Measurements from ENCODE around the gene LDAH. TPM values are rescaled to one million over a fixed set of nuclear protein-coding genes. Genes with fewer than 3 reads are reported as not detected.

LDAH gene
- total RNA-seq, 1 donor from 2014 or later, result 15.6 TPM

DNA sequence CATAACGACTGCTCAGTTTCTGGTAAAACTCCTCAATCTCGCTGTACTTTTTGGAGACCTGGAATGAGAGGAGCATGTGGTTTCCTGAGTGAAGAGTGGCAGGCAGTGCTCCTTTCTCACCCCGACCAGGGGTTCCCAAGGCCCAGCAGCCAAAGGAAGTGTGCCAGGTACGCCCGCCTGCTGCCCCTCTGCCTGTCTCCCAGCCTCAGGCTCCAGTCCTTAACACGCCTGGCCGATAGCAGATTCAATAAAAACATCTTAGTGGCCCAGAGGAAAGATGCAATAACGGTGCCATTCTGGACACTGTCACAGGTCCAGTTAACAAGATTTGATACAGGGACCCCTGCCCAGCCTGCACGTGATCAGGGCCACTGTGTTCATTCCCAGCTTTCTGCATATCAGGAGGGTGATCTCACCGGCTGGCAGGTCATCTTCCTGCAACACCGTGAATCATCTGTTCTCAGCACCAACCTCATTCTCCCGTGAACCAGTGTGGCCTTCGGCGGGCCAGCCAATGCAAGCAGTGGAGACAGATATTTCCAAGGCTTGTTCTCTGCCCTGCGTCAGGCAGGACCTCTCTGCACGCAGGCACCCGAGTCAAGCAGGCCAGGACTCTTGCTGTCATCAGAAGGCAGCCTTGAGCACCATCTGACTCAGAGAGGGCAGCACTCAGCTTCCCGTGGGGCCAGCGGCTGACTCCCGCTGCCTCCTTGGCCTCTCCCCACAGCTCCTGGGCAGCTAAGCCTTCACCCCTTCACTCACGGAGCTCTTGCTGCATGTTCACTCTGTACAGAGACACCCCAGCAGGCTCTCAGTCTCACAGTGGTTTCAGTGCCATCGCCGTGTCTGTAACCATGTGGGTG is 181.5 kb downstream of the LDAH start:
- peaks cover 32 to 48% of the 10 kb centered on the region in 2 donors for H3K36me3 ChIP-seq
- peak overlapping the region; percentile 95 to 99 for H3K27ac ChIP-seq
- intact Hi-C loops (cut with DNase I), result loop anchor here (1.0 to 10.0 kb wide), 3 partner anchors 197 to 587 kb away; partner anchors contain the start of gene LAPTM4A
- H3K9me3 ChIP-seq, result no peaks in the 10 kb centered on the region
- H3K4me1 ChIP-seq, result peaks cover 22 to 52% of the 10 kb centered on the region in 2 donors
- no peaks in the 10 kb centered on the region for H3K27me3 ChIP-seq
- peak overlapping the region in 1 of 2 donors; percentile 37 for H3K4me3 ChIP-seq
- TF ChIP-seq, protein P1, sequence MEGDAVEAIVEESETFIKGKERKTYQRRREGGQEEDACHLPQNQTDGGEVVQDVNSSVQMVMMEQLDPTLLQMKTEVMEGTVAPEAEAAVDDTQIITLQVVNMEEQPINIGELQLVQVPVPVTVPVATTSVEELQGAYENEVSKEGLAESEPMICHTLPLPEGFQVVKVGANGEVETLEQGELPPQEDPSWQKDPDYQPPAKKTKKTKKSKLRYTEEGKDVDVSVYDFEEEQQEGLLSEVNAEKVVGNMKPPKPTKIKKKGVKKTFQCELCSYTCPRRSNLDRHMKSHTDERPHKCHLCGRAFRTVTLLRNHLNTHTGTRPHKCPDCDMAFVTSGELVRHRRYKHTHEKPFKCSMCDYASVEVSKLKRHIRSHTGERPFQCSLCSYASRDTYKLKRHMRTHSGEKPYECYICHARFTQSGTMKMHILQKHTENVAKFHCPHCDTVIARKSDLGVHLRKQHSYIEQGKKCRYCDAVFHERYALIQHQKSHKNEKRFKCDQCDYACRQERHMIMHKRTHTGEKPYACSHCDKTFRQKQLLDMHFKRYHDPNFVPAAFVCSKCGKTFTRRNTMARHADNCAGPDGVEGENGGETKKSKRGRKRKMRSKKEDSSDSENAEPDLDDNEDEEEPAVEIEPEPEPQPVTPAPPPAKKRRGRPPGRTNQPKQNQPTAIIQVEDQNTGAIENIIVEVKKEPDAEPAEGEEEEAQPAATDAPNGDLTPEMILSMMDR (IDR thresholded peaks at IDR 0.05), result no peak
- DNase-seq (ENCODE audit: low spot score in 2 of 2), result peak; percentile 94 to 98

DNA sequence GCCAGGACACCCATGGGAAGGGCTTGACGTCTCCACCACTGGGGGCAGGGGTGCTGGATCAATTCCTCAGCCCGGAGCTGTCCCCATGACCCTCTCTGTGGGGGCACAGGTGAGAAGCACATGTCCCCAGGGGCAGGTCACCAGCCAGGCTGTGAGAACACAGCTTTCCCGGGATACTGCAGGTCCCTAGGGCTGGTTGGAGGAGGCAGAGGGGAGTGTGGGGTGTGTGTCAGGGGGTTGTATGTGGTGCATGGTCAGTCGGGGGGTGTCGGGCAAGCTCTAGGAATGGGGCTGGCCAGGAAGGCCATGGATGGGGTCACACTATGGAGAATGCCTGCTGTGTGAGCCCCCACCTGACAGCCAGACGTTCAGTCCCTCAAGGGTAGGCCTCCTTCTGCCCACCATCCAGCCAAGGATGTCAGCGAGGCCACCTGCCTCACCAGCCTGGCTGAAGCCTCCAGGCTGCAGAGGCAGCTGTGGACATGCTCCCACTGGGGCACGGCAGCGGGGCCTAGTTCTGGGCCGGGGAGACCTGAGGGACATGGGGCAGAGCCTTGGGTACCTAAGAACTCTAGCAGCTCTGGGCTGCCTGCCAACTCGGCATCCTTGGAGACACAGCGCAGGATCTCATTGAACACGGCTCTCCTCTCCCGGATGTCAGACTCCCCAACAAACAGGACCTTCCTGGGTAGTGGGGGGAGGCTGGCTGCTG is 182.3 kb downstream of the LDAH start:
- no peaks in the 10 kb centered on the region for H3K9me3 ChIP-seq
- TF ChIP-seq, protein P1 (IDR thresholded peaks at IDR 0.05), result no peak
- DNase-seq (ENCODE audit: low spot score in 2 of 2), result peak in 1 of 2 donors; percentile 83
- H3K27me3 ChIP-seq, result no peaks in the 10 kb centered on the region
- peaks cover 28 to 40% of the 10 kb centered on the region in 2 donors for H3K36me3 ChIP-seq
- H3K27ac ChIP-seq, result peak overlapping the region; percentile 95 to 99
- no peak overlapping the region for H3K4me3 ChIP-seq
- H3K4me1 ChIP-seq, result peaks cover 26 to 59% of the 10 kb centered on the region in 2 donors
- intact Hi-C loops (cut with DNase I), result loop anchor here (1.0 to 10.0 kb wide), 3 partner anchors 196 to 586 kb away; partner anchors contain the start of gene LAPTM4A

DNA sequence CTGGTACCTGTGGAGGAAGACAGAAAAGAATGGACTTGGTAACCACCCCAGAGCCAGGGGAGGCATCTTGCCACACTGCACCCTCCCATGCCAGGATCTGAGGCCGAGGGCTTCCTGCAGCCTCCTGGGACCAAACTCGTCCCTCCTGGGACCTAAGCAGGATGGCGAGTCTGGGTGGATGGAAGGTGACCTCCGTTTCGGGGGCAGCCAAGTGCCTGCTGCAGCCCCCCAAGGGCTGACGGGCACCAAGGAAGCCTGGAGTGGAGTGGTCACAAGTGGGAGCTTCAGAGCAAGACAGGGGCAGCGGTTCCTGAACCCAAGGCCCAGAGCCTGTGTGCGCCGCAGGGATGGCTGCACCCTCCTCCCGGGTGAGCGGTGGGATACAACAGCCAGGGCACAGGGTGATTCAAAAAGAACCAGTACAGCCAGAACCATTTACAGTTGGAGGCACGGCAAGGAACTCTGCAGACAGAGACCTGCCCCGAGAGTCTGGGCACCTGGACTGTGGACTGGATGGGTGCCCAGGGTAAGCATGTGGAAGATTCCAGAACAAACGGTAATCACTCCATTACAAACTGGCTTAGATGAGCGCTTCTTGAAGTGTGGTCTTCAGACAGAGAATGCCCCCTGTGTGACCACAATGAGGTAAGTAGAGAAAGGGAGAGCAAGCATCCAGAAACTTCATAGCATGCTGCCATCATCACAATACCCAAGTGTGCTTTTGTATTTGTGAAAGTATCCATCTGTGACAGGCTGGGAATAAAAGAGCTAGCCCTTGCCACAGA is 184.1 kb downstream of the LDAH start:
- H3K4me1 ChIP-seq, result peaks cover 39 to 76% of the 10 kb centered on the region in 2 donors
- no peaks in the 10 kb centered on the region for H3K27me3 ChIP-seq
- H3K4me3 ChIP-seq, result no peak overlapping the region
- H3K9me3 ChIP-seq, result no peaks in the 10 kb centered on the region
- intact Hi-C loops (cut with DNase I), result no loop called here
- H3K27ac ChIP-seq, result peak overlapping the region; percentile 95 to 99
- H3K36me3 ChIP-seq, result peaks cover 13 to 24% of the 10 kb centered on the region in 2 donors
- DNase-seq (ENCODE audit: low spot score in 2 of 2), result no peak
- TF ChIP-seq, protein P1 (IDR thresholded peaks at IDR 0.05), result no peak

DNA sequence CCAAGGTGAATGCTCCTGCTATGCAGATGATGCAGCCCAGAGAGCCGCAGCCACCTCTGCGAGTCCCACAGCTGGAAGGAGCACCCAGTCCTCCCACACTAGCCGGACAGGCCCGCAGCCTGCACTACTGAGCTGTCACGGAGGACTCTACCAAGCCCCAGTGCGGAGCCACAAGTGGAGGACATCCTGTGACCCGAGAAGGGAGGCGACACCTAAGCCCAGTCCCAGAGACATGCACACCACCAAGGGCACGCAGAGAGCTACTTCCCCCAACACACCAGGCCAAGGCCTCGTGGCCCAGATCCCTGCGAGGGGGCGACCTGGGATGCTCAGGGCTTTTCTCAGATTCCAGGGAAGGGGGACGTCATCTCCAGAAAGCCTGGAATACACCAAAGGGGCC is 184.9 kb downstream of the LDAH start:
- peak overlapping the region in 1 of 2 donors; percentile 28 for H3K4me3 ChIP-seq
- peaks cover 39 to 78% of the 10 kb centered on the region in 2 donors for H3K4me1 ChIP-seq
- H3K9me3 ChIP-seq, result no peaks in the 10 kb centered on the region
- H3K36me3 ChIP-seq, result peaks cover 5 to 16% of the 10 kb centered on the region in 2 donors
- H3K27ac ChIP-seq, result peak overlapping the region; percentile 95 to 99
- TF ChIP-seq, protein P1 (IDR thresholded peaks at IDR 0.05), result no peak
- DNase-seq (ENCODE audit: low spot score in 2 of 2), result no peak
- H3K27me3 ChIP-seq, result no peaks in the 10 kb centered on the region
- intact Hi-C loops (cut with DNase I), result no loop called here

DNA sequence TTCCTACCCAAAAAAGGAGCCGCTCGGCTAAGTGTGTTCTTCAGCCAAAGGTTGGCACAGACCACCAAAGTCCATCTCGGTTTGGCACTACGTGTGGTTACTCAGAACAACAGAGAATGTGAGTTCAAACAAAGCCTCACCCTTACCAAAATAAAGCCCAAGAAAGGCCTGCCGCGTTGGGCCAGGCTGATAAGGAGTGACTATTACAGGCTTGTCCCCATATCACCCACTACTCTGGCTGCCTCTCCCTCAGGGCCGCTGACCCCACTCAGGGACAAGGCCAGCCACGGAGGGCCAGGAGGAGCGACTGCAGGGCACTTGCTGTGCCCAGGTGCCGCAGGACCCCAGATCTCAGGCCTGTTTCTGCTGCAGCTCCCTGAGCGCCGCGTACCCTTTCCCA is 185.8 kb downstream of the LDAH start:
- peaks cover 35 to 73% of the 10 kb centered on the region in 2 donors for H3K4me1 ChIP-seq

More for the DNA sequence above, 185.8 kb downstream of the LDAH start:
- Histone ChIP-seq H3K36me3 (peaks cover 4 to 15% of the 10 kb centered on the region in 2 donors), H3K4me3 (peak overlapping the region in 1 of 2 donors; percentile 28), H3K27ac (peak overlapping the region; percentile 95 to 99), H3K9me3 (no peaks in the 10 kb centered on the region), H3K27me3 (no peaks in the 10 kb centered on the region)
- intact Hi-C loops (cut with DNase I), result no loop called here
- TF ChIP-seq, protein P1 (IDR thresholded peaks at IDR 0.05), result no peak
- DNase-seq (ENCODE audit: low spot score in 2 of 2), result peak; percentile 73 to 95
